Measurements from ENCODE around the gene CELF2.

CELF2 gene

GRCh38 chr10:11335881-11336430, 318.3 kb downstream of the CELF2 start:
- no peak for TF ChIP-seq CTCF (IDR thresholded peaks at IDR 0.05; ENCODE audit: insufficient read depth, low read depth, low read length, missing control alignments)
- DNase-seq (ENCODE audit: low read depth), result no peak
- no peak overlapping the region for H3K4me3 ChIP-seq (ENCODE audit: low read length)

GRCh38 chr10:11336722-11337162, 319.1 kb downstream of the CELF2 start:
- no peak for DNase-seq (ENCODE audit: low read depth)
- no peak overlapping the region for H3K4me3 ChIP-seq (ENCODE audit: low read length)
- no peak for TF ChIP-seq CTCF (IDR thresholded peaks at IDR 0.05; ENCODE audit: insufficient read depth, low read depth, low read length, missing control alignments)

- no peak for DNase-seq (ENCODE audit: low read depth)
- TF ChIP-seq CTCF (IDR thresholded peaks at IDR 0.05; ENCODE audit: insufficient read depth, low read depth, low read length, missing control alignments), result no peak
- no peak overlapping the region for H3K4me3 ChIP-seq (ENCODE audit: low read length)
Observed at GRCh38 chr10:11337516-11337915, 319.8 kb downstream of the CELF2 start.

GRCh38 chr10:11338160-11338844, 320.6 kb downstream of the CELF2 start:
- no peak for DNase-seq (ENCODE audit: low read depth)
- TF ChIP-seq CTCF (IDR thresholded peaks at IDR 0.05; ENCODE audit: insufficient read depth, low read depth, low read length, missing control alignments), result no peak
- no peak overlapping the region for H3K4me3 ChIP-seq (ENCODE audit: low read length)

GRCh38 chr10:11339013-11339412, 321.3 kb downstream of the CELF2 start:
- no peak for DNase-seq (ENCODE audit: low read depth)
- TF ChIP-seq CTCF (IDR thresholded peaks at IDR 0.05; ENCODE audit: insufficient read depth, low read depth, low read length, missing control alignments), result no peak

GRCh38 chr10:11339660-11340059, 322.0 kb downstream of the CELF2 start:
- no peak for TF ChIP-seq CTCF (IDR thresholded peaks at IDR 0.05; ENCODE audit: insufficient read depth, low read depth, low read length, missing control alignments)
- H3K4me3 ChIP-seq (ENCODE audit: low read length), result no peak overlapping the region
- no peak for DNase-seq (ENCODE audit: low read depth)

More at GRCh38 chr10:11339013-11339412, 321.3 kb downstream of the CELF2 start:
- H3K4me3 ChIP-seq (ENCODE audit: low read length), result no peak overlapping the region

Measured in epithelial cell of esophagus (primary cell).